ENCODE results near the gene NDUFV3.

GRCh38 chr21:42931560-42932235 lies 38.6 kb downstream of the NDUFV3 start:
- TF ChIP-seq, protein P1, sequence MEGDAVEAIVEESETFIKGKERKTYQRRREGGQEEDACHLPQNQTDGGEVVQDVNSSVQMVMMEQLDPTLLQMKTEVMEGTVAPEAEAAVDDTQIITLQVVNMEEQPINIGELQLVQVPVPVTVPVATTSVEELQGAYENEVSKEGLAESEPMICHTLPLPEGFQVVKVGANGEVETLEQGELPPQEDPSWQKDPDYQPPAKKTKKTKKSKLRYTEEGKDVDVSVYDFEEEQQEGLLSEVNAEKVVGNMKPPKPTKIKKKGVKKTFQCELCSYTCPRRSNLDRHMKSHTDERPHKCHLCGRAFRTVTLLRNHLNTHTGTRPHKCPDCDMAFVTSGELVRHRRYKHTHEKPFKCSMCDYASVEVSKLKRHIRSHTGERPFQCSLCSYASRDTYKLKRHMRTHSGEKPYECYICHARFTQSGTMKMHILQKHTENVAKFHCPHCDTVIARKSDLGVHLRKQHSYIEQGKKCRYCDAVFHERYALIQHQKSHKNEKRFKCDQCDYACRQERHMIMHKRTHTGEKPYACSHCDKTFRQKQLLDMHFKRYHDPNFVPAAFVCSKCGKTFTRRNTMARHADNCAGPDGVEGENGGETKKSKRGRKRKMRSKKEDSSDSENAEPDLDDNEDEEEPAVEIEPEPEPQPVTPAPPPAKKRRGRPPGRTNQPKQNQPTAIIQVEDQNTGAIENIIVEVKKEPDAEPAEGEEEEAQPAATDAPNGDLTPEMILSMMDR (IDR thresholded peaks at IDR 0.05): no peak
- TF ChIP-seq POLR2AphosphoS5 (IDR thresholded peaks at IDR 0.05): no peak
- no peak for TF ChIP-seq POLR2A (IDR thresholded peaks at IDR 0.05)
- no peak for TF ChIP-seq EP300 (IDR thresholded peaks at IDR 0.05)

Measured in gastroesophageal sphincter (tissue), 3 donors.